Thyroid gland (tissue), 4 donors: ENCODE results near the gene ESYT2.

Experiments used
- POLR2A ChIP-seq, 2 donors: fragments of 450-650 bp; IDR thresholded peaks; one replicate each; pipeline ENCODE4 v1.6.1; 2017; ENCODE audit warnings: antibody characterized with exemption in 2 of 2, mild to moderate bottlenecking in 2 of 2, moderate library complexity in 1 of 2
- TF ChIP-seq, protein P1 (sequence below), 6 experiments: fragments of 200-600 bp in 3 of 6; fragments of 450-650 bp in 3 of 6; sonication (generic) in 3 of 6; IDR thresholded peaks; one replicate each; pipeline ENCODE4 v1.5.1; 2016 to 2019; ENCODE audit warnings: antibody characterized with exemption in 6 of 6, mild to moderate bottlenecking in 2 of 6, inconsistent platforms in 1 of 6, moderate library complexity in 1 of 6

- TF ChIP-seq, protein P1, sequence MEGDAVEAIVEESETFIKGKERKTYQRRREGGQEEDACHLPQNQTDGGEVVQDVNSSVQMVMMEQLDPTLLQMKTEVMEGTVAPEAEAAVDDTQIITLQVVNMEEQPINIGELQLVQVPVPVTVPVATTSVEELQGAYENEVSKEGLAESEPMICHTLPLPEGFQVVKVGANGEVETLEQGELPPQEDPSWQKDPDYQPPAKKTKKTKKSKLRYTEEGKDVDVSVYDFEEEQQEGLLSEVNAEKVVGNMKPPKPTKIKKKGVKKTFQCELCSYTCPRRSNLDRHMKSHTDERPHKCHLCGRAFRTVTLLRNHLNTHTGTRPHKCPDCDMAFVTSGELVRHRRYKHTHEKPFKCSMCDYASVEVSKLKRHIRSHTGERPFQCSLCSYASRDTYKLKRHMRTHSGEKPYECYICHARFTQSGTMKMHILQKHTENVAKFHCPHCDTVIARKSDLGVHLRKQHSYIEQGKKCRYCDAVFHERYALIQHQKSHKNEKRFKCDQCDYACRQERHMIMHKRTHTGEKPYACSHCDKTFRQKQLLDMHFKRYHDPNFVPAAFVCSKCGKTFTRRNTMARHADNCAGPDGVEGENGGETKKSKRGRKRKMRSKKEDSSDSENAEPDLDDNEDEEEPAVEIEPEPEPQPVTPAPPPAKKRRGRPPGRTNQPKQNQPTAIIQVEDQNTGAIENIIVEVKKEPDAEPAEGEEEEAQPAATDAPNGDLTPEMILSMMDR (IDR thresholded peaks at IDR 0.05), result no peak
- no peak for TF ChIP-seq POLR2A (IDR thresholded peaks at IDR 0.05)
Observed at GRCh38 chr7:158705234-158705850, 124.0 kb downstream of the ESYT2 start.
